ENCODE results near the gene NOTO.
A peak's percentile ranks its signal among the peaks of the same experiment; 100 is the strongest.

Gene NOTO

DNA sequence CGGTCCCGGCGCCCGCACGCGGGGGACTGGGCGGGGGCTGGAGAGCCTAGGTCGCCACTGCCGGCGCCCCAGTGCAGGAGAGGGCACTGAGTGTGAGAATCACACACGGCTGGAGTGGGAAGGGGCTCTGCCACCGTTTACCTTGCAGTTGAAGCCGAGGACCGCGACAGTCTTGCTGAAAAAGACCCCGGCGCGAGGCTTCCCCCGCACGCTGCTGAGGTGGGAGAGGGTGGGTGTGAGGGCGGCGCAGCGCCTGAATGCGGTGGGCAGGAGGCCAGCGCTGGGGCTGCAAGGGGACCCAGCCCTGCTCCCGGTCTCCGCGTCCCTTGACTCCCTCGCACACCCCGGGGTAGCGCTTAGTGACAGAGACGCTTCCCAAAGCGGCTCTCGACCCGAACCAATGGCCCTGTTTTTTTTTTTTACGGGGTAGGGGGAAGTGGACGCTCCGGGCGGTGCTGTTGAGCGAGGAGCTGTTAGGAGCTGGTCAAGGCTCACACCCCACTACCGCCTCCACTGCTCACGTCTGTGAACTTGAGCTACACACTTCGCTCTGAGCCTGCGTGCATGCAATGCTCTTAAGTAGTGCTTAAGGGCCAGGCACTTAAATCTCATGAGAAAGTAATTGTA lies 794 bp downstream of the NOTO start:
- no peak for DNase-seq

- no peak for DNase-seq
These were observed 3.2 kb downstream of the NOTO start for GRCh38 chr2:73205611-73206010.

- no peak for DNase-seq
These were observed 5.9 kb downstream of the NOTO start for GRCh38 chr2:73208258-73208657.

DNA sequence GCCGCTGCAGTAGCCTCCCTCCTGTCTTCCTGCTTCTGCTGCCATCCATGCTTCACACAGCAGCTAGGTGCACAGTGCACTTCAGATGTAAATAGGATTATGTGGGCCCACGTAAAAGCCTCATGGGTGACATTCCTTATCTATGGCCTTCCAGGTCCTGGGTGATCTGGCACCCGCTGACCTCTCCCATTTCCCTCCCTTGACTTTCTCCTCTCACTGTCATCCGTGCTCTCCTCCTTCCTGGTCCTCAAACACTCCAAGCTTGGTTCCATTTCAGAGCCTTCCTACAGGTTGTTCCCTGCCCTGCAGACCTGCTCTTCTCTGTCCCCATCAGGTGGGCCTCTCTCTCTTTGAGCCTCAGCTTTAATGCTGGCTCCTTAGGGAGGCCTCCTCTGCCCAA lies 7.6 kb downstream of the NOTO start:
- no peak for DNase-seq

DNA sequence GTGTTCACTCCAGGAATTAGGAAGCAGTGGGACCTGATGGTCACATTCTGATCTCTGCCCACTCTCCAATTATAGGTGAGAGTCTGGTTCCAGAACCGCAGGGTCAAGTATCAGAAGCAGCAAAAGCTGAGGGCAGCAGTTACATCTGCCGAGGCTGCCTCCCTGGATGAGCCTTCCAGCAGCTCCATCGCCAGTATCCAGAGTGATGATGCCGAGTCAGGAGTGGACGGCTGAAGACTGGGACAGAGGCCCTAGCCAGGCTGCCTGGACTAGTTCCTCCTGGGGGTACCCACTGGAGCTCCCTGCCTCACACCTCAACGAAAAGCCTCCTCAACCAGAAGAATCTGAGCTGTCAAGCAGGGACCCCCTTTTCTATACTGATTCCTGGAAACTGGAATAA lies 8.3 kb downstream of the NOTO start:
- no peak for DNase-seq

DNA sequence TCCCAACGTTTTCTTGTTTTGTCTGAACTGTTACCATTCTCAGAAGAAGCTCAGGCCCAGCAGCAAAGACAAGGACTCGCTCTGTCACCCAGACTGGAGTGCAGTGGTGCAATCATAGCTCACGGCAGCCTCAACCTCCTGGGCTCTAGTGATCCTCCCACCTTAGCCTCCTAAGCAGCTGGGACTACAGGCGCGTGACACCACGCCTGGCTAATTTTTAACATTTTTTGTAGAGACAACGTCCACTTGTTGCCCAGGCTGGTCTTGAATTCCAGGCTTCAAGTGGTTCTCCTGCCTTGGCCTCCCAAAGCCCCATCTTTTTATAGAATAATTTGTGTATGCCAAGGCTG lies 9.7 kb downstream of the NOTO start:
- no peak for DNase-seq

DNA sequence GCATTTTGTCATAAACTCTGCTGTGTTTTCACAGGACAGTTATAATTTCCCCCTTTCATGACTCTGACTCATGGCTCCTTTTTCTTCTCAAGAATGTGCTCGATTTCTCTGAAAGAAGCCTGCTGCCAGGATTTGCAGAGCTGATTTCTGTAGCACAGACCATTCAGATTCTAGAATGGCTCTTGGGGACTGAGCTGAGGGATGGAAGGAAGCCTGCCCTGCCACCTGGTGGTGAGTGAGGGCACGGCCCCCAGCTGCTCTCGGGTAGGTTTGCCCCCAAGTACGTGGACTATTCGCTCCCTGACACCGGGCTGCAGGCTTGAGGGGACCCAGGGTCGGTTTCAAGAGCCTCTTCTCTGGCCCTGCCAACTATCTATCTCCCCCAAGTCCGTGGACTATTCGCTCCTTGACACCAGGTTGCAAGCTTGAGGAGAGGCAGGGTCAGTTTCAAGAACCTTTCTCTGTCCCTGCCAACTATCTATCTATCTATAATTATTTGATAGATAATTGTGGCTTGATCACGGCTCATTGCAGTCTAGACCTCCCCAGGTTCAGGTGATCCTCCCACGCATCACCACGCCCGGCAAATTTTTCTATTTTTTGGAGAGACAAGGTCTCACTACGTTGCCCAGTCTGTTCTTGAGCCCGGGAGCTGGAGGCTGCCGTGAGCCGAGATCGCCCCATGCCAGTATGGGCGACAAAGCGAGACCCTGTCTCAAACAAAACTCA lies 10.2 kb downstream of the NOTO start:
- DNase-seq, result peak; percentile 73

DNA sequence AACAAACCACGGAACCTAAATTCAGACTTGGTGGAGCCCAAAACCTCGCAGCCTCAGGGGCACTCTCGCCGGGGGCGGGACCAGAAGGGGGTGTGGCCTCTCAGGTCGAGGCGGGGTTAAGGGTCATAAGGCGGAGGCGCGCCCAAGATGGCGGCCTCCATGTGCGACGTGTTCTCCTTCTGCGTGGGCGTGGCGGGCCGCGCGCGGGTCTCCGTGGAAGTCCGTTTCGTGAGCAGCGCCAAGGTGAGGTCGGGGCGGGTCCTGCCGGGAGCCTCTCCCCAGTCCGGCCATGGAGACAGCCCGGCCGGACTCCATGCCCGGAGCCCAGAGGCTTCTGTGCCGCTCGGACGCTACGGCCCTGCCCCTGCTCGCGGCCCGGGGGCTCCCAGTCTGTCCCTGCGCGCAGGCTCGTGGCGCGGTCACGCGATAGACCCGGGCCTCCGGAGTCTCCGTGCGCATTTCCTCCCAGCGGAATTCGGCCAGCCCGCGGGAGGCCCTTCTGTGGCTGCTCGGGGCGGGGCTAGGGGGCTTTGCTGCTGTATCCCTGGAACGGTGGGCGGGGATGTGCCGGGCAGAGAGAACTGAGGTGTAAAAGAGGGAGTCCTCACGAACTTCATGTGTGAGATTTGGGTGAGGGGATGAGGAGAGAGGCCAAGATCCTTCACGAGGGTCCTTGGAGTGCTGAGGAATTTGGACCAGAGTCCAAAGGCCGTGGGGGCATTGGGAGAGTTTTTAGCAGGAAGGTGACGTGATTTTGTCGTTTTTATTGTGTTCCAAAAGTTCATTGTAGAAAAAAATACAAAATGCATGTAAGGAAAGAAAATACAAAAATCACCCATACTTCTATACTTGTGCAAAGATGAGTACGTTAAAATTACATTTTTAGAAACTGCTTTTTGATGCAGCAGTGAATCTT lies 12.0 kb downstream of the NOTO start, which contains the start of gene SMYD5:
SMYD5 (plus strand) TSS at position 126 of the 916 bp plus-strand sequence; CDS start at position 148, 22 bp downstream.
- DNase-seq, result peak; percentile 84

GRCh38 chr2:73215254-73215653 lies 12.9 kb downstream of the NOTO start:
- no peak for DNase-seq

DNA sequence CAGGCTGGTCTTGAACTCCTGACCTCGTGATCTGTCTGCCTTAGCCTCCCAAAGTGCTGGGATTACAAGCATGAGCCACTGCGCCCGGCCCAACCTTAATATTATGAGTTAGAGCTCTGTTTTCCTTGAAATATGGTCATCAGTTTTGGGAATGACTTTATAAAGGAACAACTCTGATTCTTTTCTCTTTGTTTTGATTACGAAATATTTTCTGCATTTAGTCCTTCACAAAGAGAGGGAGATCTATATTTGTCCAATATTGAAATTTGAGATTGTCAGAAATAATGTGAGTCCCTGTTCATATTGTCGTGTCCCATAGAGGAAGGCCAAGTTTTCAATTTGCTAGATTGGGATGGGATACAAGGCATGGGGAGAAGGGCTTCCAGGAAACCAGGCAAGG lies 14.8 kb downstream of the NOTO start:
- no peak for DNase-seq

GRCh38 chr2:73217826-73218225 lies 15.5 kb downstream of the NOTO start:
- no peak for DNase-seq

DNA sequence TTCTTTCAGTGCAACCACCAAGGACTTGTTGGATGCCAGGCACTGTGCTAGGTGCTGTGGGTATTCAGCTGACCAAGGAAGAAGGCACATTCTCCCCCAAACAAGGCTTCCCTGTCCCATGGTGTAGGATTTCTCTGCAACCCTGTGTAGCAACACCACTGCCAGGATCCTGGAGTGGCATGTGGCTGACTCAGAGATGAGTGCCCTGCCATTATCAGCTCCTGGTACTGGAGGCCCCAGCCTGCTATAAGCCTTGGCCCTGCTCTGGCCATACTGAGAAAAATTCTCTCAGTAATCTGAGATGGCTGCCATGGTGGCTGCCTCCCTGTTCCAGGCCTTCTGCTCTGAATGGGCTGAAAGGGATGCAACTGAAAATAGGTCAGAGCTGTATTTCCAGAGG lies 15.9 kb downstream of the NOTO start:
- no peak for DNase-seq

GRCh38 chr2:73223821-73224220 lies 21.4 kb downstream of the NOTO start:
- DNase-seq, result no peak

DNA sequence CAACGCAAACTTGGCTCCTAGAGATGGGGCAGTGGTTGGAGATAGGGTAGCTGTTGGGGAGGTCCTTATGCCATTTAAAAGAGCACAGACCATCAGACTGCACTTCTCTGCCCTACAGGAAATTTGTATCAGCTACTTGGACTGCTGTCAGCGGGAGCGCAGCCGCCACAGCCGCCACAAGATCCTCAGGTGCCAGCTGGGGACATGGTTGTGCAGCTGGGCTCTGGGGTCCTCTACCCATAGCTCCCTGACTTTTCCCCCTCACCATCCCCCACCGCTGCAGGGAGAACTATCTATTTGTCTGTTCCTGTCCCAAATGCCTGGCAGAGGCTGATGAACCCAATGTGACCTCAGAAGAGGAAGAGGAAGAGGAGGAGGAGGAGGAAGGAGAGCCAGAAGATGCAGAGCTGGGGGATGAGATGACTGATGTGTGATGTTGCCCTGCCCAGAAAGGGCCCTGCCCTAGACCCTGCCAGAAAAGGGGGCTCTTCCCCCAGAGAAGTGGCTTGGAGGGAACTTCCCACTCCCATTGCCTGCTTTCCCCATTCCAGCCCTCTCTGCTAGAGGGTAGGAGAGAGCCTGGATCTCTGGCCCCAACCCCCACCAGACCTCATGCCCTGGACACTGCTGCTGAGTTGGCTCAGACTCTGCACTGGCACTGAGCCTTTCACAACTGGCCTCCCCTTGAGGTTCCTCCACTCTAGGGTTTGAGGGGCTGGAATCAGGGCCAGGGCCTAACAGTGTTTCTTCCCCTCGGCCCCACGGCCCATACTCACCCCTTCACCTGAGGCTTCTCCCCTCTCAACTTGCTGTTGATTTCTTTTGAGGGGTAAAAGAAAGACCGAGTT lies 23.4 kb downstream of the NOTO start:
- DNase-seq, result no peak

DNA sequence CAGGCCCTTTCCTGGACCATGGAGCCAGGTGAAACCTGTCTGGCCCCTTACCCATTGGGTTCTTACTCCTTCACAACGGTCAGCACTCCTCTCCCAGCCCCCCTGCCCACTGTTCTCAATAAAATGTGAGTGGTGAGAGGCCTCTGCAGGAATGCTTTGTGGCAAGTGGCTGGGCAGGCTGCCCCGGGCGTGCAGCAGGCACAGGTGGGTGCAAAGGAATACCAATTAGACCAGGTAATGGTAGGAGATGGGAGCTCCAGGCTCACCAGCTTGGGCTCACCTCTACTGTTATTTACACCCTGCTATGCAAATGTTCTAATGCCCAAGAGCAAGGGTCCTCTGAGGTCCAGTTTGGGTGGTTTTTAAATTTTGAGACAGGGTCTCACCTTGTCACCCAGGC lies 24.7 kb downstream of the NOTO start:
- DNase-seq, result no peak

DNA sequence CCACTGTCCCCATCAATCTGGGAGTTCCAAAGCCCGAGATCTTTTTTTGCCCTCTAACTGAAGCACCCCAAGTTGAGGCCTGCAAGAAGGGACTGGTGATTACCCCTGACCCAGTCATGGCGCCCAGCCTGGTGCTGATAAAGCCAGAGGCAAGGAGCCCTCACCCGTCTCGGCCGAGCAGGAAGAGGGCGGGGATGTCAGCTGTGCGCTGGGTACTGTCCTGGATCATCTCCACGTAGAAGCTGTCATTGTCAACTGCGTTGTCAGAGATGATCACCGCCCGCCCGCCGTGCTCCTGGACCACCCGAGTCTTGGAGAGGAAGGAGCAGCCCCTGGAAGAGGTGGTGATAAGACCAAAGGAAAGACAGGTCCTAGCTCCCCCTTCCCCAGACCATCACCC lies 26.3 kb downstream of the NOTO start:
- no peak for DNase-seq

- DNase-seq, result peak; percentile 14
These were observed 30.2 kb downstream of the NOTO start for GRCh38 chr2:73232403-73233153.

- DNase-seq, result peak; percentile 97
These were observed 31.0 kb downstream of the NOTO start, which contains the start of gene PRADC1 for GRCh38 chr2:73233154-73233931. PRADC1 (minus strand) TSS chr2:73233239; CDS start chr2:73233160, 79 bp downstream.

- DNase-seq, result peak; percentile 94
These were observed 31.8 kb downstream of the NOTO start, which contains the start of gene CCT7 for GRCh38 chr2:73233932-73234832. CCT7 (plus strand) TSS chr2:73234308; CDS start chr2:73234379, 71 bp downstream.

All from NCI-H2171 treated with DMSO at 0.1 percent for 48 hours (cell line).